PC-9 (cell line): ENCODE measurements around the gene RPL29. TPM values are rescaled to one million over a fixed set of nuclear protein-coding genes. Genes with fewer than 3 reads are reported as not detected.

Experiments used
- BruUV-seq: library from RNA; stranded (reverse); fragments of 400-500 nt; replicated peaks from 2 replicates; lab custom pipeline; 2021; lab: Mats Ljungman, UMichigan
- CTCF ChIA-PET: fragments of 300-600 bp; sonication (Branson Sonifier 250); formaldehyde crosslinking; loops from one replicate; lab custom pipeline; 2022; ENCODE audit warnings: antibody characterized with exemption; lab: Charles Lee
- POLR2A ChIA-PET: fragments of 300-600 bp; sonication (Branson Sonifier 250); formaldehyde crosslinking; loops from one replicate; lab custom pipeline; 2022; ENCODE audit warnings: antibody characterized with exemption; ENCODE audit not compliant: unreplicated experiment; lab: Charles Lee
- DNase-seq, 2 experiments: peaks; one replicate each; pipeline versions ENCODE4 v3.0.0 to v3.0.0-alpha.2; 2015 to 2022; ENCODE audit warnings: mixed read lengths in 1 of 2
- H2AFZ ChIP-seq: fragments of 200-600 bp; sonication (generic); 2 replicates; pipeline ENCODE4 v1.8.1; 2017; ENCODE audit warnings: antibody characterized with exemption
- H3F3A ChIP-seq: fragments of 200-600 bp; sonication (generic); 2 replicates; pipeline ENCODE4 v1.8.1; 2017; ENCODE audit warnings: antibody characterized with exemption, mild to moderate bottlenecking, low read depth; ENCODE audit not compliant: insufficient read depth
- H3K27ac ChIP-seq: fragments of 200-600 bp; sonication (generic); 2 replicates; pipeline ENCODE4 v1.6.1; 2016; ENCODE audit warnings: mixed run types
- H3K27me3 ChIP-seq: fragments of 200-600 bp; sonication (generic); 2 replicates; pipeline ENCODE4 v1.6.1; 2016; ENCODE audit warnings: low read depth, mixed run types; ENCODE audit not compliant: insufficient read depth
- H3K36me3 ChIP-seq: fragments of 200-600 bp; sonication (generic); 2 replicates; pipeline ENCODE4 v1.6.1; 2016; ENCODE audit warnings: low read depth, mixed run types
- H3K4me1 ChIP-seq: fragments of 200-600 bp; sonication (generic); replicated peaks from 2 replicates; pipeline ENCODE4 v1.6.1; 2016; ENCODE audit warnings: mixed run types; ENCODE audit not compliant: insufficient read depth
- H3K4me2 ChIP-seq: fragments of 200-600 bp; sonication (generic); 2 replicates; pipeline ENCODE4 v1.6.1; 2017; ENCODE audit warnings: mixed run types
- H3K4me3 ChIP-seq: fragments of 200-600 bp; sonication (generic); 2 replicates; pipeline ENCODE4 v1.6.1; 2016; ENCODE audit warnings: mixed run types
- H3K79me2 ChIP-seq: fragments of 200-600 bp; sonication (generic); 2 replicates; pipeline ENCODE4 v1.6.1; 2017; ENCODE audit warnings: low read depth, mixed run types
- H3K9me2 ChIP-seq: fragments of 200-600 bp; sonication (generic); 2 replicates; pipeline ENCODE4 v1.8.1; 2017; ENCODE audit warnings: mild to moderate bottlenecking; ENCODE audit not compliant: insufficient read depth
- H3K9me3 ChIP-seq: fragments of 200-600 bp; sonication (generic); 2 replicates; pipeline ENCODE4 v1.8.1; 2016; ENCODE audit warnings: low read depth; ENCODE audit not compliant: insufficient read depth
- H4K20me1 ChIP-seq: fragments of 200-600 bp; sonication (generic); 2 replicates; pipeline ENCODE4 v1.8.1; 2017; ENCODE audit not compliant: insufficient read depth
- CTCF ChIP-seq: fragments of 200-600 bp; sonication (generic); conservative IDR thresholded peaks from 2 replicates; pipeline ENCODE4 v1.6.1; 2017; ENCODE audit warnings: mixed run types, antibody characterized with exemption, mild to moderate bottlenecking, moderate library complexity
- EZH2 ChIP-seq: fragments of 200-600 bp; sonication (generic); IDR thresholded peaks from 2 replicates; pipeline ENCODE4 v1.8.0; 2017; ENCODE audit warnings: antibody characterized with exemption, low read depth
- intact Hi-C: fragments of 100-400 bp; cut with micrococcal nuclease; formaldehyde crosslinking; loops from one replicate; pipeline ENCODE4 v1.10.0; 2022; ENCODE audit not compliant: unreplicated experiment
- total RNA-seq: library from RNA; stranded (reverse); gene quantifications from 2 replicates; pipeline ENCODE4 v1.2.3, GENCODE V29; 2021

The RPL29 gene
- total RNA-seq, 1 experiment from 2014 or later, result 1,278 TPM

DNA sequence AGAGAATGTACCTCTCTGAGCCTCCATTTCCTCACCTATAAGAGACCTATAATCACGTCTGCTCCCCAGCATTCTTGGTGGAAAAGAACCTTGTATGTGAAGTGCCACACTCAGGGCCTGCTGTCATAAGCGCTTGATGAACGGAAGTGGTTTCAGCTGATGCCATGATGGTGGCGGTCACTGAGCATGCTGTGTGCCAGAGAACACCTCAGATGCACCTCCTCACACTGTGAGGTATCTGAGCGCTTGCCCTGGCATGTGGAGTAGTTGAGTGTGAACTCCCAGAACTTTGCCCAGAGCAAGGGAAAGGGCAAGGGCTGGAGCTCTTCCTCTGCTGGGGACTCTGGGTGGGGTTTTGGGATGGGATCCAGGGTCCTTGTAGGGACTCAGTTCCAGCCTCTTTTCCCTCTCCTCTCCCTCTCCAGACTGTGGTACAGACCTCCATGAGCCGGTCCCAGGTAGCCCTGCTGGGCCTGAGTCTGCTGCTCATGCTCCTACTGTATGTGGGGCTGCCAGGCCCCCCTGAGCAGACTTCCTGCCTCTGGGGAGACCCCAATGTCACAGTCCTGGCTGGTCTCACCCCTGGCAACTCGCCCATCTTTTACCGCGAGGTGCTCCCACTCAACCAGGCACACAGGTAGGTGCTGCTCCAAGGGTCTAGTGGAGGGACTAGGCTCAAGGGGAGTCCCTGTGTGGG lies 18.1 kb downstream of the RPL29 start:
- peak in 1 of 2 experiments; percentile 22 for DNase-seq
- H3F3A ChIP-seq, result peaks cover 24% of the 10 kb centered on the region
- ChIA-PET POLR2A (no interaction called here), CTCF (no interaction called here)
- no peak overlapping the region for H3K27ac ChIP-seq
- peaks cover 13% of the 10 kb centered on the region; the same call in 1 of the 2 replicates for H3K79me2 ChIP-seq
- no peaks in the 10 kb centered on the region for H4K20me1 ChIP-seq
- H3K27me3 ChIP-seq, result no peaks in the 10 kb centered on the region
- H3K4me2 ChIP-seq, result no peak overlapping the region
- H2AFZ ChIP-seq, result no peak overlapping the region
- H3K9me3 ChIP-seq, result no peaks in the 10 kb centered on the region
- intact Hi-C loops, result no loop called here
- TF ChIP-seq CTCF, result no peak
- peaks cover 24% of the 10 kb centered on the region for H3K4me1 ChIP-seq
- no peaks in the 10 kb centered on the region for H3K9me2 ChIP-seq
- no TSS peak for BruUV-seq
- H3K36me3 ChIP-seq, result no peaks in the 10 kb centered on the region
- no peak overlapping the region for H3K4me3 ChIP-seq

DNA sequence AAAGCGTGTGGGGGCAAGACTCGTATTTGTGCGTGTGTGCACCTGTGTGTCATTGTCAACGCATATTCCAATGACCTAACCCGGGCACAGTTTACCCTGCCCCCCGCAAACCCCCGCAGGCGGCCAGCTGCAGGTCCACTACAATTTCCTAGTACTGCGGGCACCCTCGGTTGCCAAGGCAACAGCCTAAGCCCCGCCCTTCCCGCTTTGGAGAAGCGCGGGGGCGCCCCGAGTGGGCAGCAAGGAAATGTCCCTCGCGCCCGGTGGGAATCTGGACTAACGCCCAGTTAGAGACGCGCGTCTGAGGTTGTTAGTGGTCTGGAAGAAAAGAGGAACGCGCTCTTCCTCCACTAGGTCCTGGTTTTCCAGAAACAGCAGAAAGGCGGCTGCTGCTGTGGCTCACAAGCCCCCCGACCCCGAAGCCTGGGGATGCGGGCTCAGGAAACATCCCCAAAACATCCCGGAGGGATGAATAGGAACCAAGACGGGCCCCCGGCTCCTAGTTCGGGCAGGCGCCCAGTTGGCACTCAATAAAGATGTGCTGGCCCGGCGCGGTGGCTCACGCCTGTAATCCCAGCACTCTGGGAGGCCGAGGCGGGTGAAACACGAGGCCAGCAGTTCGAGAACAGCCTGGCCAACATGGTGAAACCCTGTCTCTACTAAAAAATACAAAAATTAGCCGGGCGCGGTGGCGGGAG lies 19.7 kb downstream of the RPL29 start:
- peaks cover 17% of the 10 kb centered on the region; the same call in 1 of the 2 replicates for H3K79me2 ChIP-seq
- H4K20me1 ChIP-seq, result no peaks in the 10 kb centered on the region
- H3F3A ChIP-seq, result peaks cover 22% of the 10 kb centered on the region; the same call in 1 of the 2 replicates
- no peak overlapping the region; the same call in 1 of the 2 replicates for H3K4me3 ChIP-seq
- ChIA-PET POLR2A (no interaction called here), CTCF (no interaction called here)
- no peak for DNase-seq
- no peak overlapping the region for H2AFZ ChIP-seq
- BruUV-seq, result TSS peak; percentile 34
- no peak overlapping the region for H3K27ac ChIP-seq
- H3K27me3 ChIP-seq, result no peaks in the 10 kb centered on the region
- H3K9me2 ChIP-seq, result no peaks in the 10 kb centered on the region
- TF ChIP-seq CTCF (no peak), EZH2 (no peak)
- no peaks in the 10 kb centered on the region for H3K9me3 ChIP-seq
- no peaks in the 10 kb centered on the region for H3K36me3 ChIP-seq
- intact Hi-C loops, result no loop called here
- H3K4me2 ChIP-seq, result peak overlapping the region; percentile 78; the same call in 1 of the 2 replicates
- peaks cover 8% of the 10 kb centered on the region; the same call in 1 of the 2 replicates for H3K4me1 ChIP-seq

- TF ChIP-seq EZH2, result no peak
- TF ChIP-seq CTCF, result no peak
- ChIA-PET POLR2A (no interaction called here), CTCF (interaction anchor here (0.9 to 1.8 kb wide), 2 partner anchors 8 to 33 kb away, joined by 4 to 15 read pairs; partner anchors contain the start of genes ACY1, PARP3 and RRP9)
- Histone ChIP-seq H3K4me2 (peak within 1 kb of the TSS; percentile 78), H3K9me3 (no peaks in the 10 kb centered on the region), H3K9me2 (no peaks in the 10 kb centered on the region), H3K79me2 (peaks cover 14% of the 10 kb centered on the region; the same call in 1 of the 2 replicates), H3K4me1 (peaks cover 8% of the 10 kb centered on the region; the same call in 1 of the 2 replicates), H4K20me1 (no peaks in the 10 kb centered on the region), H3K27ac (0 out of 2 replicates have a peak within 1 kb of the TSS, but pooled peaks have one; percentile 5), H3K4me3 (peak within 1 kb of the TSS; percentile 97), H3F3A (peaks cover 25% of the 10 kb centered on the region; the same call in 1 of the 2 replicates), H3K36me3 (no peaks in the 10 kb centered on the region), H3K27me3 (no peaks in the 10 kb centered on the region), H2AFZ (peak within 1 kb of the TSS; percentile 97)
- peak in 1 of 2 experiments; percentile 76 for DNase-seq
- intact Hi-C loops, result loop anchor here (1.0 kb wide), 1 partner anchor 33 kb away; the partner anchor contains the start of gene PARP3
- BruUV-seq, result no TSS peak
Observed at GRCh38 chr3:51974963-51975851, 20.5 kb downstream of the RPL29 start, which contains the start of gene ABHD14A. ABHD14A (plus strand) TSS chr3:51975064; CDS start chr3:51975136, 72 bp downstream.
